Measurements from ENCODE around the gene TPM2. TPM values are rescaled to one million over a fixed set of nuclear protein-coding genes. Genes with fewer than 3 reads are reported as not detected.
A peak's percentile ranks its signal among the peaks of the same experiment; 100 is the strongest.

The TPM2 gene
- total RNA-seq, 1 experiment from 2014 or later: 138 TPM

- BruUV-seq (replicated peaks): TSS peak; percentile 80
- intact Hi-C loops (cut with micrococcal nuclease; ENCODE audit: unreplicated experiment): no loop called here
- peak within 1 kb of the TSS; percentile 84 for H3K4me3 Mint-ChIP-seq (ENCODE audit: low read depth, unreplicated experiment)
- no peaks in the 10 kb centered on the region for H3K9me3 Mint-ChIP-seq (ENCODE audit: low read depth, unreplicated experiment)
- H3K27me3 Mint-ChIP-seq (ENCODE audit: unreplicated experiment): no peaks in the 10 kb centered on the region
- CTCF ChIA-PET: interaction anchor here (0.5 to 2.2 kb wide), 8 partner anchors 11 to 1610 kb away, joined by 3 to 12 read pairs (median 4); partner anchors contain the start of genes CREB3, HINT2 and TLN1
- H3K36me3 Mint-ChIP-seq (ENCODE audit: insufficient read depth, unreplicated experiment): peaks cover 31% of the 10 kb centered on the region
- H3K4me1 Mint-ChIP-seq (ENCODE audit: low read depth, unreplicated experiment): peaks cover 20% of the 10 kb centered on the region
- TF ChIP-seq, protein P1, sequence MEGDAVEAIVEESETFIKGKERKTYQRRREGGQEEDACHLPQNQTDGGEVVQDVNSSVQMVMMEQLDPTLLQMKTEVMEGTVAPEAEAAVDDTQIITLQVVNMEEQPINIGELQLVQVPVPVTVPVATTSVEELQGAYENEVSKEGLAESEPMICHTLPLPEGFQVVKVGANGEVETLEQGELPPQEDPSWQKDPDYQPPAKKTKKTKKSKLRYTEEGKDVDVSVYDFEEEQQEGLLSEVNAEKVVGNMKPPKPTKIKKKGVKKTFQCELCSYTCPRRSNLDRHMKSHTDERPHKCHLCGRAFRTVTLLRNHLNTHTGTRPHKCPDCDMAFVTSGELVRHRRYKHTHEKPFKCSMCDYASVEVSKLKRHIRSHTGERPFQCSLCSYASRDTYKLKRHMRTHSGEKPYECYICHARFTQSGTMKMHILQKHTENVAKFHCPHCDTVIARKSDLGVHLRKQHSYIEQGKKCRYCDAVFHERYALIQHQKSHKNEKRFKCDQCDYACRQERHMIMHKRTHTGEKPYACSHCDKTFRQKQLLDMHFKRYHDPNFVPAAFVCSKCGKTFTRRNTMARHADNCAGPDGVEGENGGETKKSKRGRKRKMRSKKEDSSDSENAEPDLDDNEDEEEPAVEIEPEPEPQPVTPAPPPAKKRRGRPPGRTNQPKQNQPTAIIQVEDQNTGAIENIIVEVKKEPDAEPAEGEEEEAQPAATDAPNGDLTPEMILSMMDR (IDR thresholded peaks at IDR 0.05; ENCODE audit: unreplicated experiment): peak; percentile 62
- DNase-seq: peak; percentile 80
- peak within 1 kb of the TSS; percentile 100 for H3K27ac Mint-ChIP-seq (ENCODE audit: unreplicated experiment)
Observed at GRCh38 chr9:35658137-35658967, 31.4 kb downstream of the TPM2 start, which contains the start of gene CCDC107. CCDC107 (plus strand) TSS chr9:35658292; CDS start chr9:35658380, 88 bp downstream.

DNA sequence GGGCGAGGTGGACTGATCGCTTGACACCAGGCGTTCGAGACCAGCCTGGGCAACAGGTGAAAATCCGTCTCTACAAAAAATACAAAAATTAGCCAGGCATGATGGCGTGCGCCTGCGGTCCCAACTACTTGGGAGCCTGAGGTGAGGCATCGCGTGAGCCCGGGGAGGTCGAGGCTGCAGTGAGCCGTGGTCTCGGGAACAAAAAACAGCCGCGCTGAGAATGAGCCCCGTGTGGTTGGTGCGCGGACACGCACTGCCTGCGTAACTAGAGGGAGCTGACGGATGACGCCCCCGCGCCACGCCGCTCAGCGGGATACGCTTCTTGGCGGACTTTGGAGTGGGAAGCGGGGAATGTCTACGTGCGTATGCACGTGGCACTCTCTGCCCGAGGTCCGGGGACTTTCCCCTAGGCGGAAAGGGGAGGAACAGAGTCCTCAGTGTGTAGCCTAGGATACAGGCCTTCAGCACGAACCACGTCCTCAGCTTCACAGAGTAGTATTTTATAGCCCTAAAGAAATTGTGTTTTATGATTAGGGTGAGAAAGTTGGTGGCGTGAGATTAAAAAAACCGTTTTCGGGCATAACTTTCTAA is 32.1 kb downstream of the TPM2 start, which contains the start of gene RMRP:
RMRP (minus strand) TSS at position 474 of the 591 bp plus-strand sequence.
- Mint-ChIP-seq H3K9me3 (ENCODE audit: low read depth, unreplicated experiment) (no peaks in the 10 kb centered on the region), H3K27ac (ENCODE audit: unreplicated experiment) (peak within 1 kb of the TSS; percentile 100), H3K4me1 (ENCODE audit: low read depth, unreplicated experiment) (peaks cover 14% of the 10 kb centered on the region), H3K4me3 (ENCODE audit: low read depth, unreplicated experiment) (peak within 1 kb of the TSS; percentile 84), H3K36me3 (ENCODE audit: insufficient read depth, unreplicated experiment) (peaks cover 31% of the 10 kb centered on the region), H3K27me3 (ENCODE audit: unreplicated experiment) (no peaks in the 10 kb centered on the region)
- peak; percentile 94 for DNase-seq
- intact Hi-C loops (cut with micrococcal nuclease; ENCODE audit: unreplicated experiment): no loop called here
- CTCF ChIA-PET: interaction anchor here (0.5 to 2.2 kb wide), 8 partner anchors 11 to 1610 kb away, joined by 3 to 12 read pairs (median 4); partner anchors contain the start of genes CREB3, HINT2 and TLN1
- TF ChIP-seq, protein P1 (IDR thresholded peaks at IDR 0.05; ENCODE audit: unreplicated experiment): peak; percentile 24
- no TSS peak for BruUV-seq (replicated peaks)

GRCh38 chr9:35656831-35657545 is 32.7 kb downstream of the TPM2 start:
- H3K4me1 Mint-ChIP-seq (ENCODE audit: low read depth, unreplicated experiment): peaks cover 8% of the 10 kb centered on the region
- TF ChIP-seq, protein P1 (IDR thresholded peaks at IDR 0.05; ENCODE audit: unreplicated experiment): no peak

DNA sequence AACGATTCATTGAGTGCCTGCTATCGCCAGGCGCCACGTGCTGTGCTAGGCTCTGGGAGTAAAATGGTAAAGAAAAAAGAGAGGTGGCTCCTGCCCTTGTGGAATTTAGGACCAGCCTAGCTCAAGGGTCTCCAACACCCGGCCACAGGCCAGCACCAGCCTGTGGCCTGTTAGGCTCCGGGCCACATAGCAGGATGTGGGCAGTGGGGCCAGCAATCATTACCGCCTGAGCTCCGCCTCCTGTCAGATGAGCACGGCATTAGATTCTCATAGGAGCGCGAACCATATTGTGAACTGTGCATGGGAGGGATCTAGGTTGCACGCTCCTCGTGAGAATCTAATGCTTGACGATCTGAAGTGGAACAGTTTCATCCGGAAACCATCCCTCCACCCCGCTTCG is 33.4 kb downstream of the TPM2 start:
- TF ChIP-seq, protein P1 (IDR thresholded peaks at IDR 0.05; ENCODE audit: unreplicated experiment): no peak
- no TSS peak for BruUV-seq (replicated peaks)
- Mint-ChIP-seq H3K36me3 (ENCODE audit: insufficient read depth, unreplicated experiment) (peaks cover 31% of the 10 kb centered on the region), H3K27me3 (ENCODE audit: unreplicated experiment) (no peaks in the 10 kb centered on the region), H3K9me3 (ENCODE audit: low read depth, unreplicated experiment) (no peaks in the 10 kb centered on the region), H3K4me1 (ENCODE audit: low read depth, unreplicated experiment) (peaks cover 8% of the 10 kb centered on the region), H3K27ac (ENCODE audit: unreplicated experiment) (peak overlapping the region; percentile 100), H3K4me3 (ENCODE audit: low read depth, unreplicated experiment) (no peak overlapping the region)
- CTCF ChIA-PET: no interaction called here
- intact Hi-C loops (cut with micrococcal nuclease; ENCODE audit: unreplicated experiment): no loop called here
- DNase-seq: no peak

More at GRCh38 chr9:35656831-35657545, 32.7 kb downstream of the TPM2 start:
- H3K27ac Mint-ChIP-seq (ENCODE audit: unreplicated experiment): peak overlapping the region; percentile 100
- peak overlapping the region; percentile 84 for H3K4me3 Mint-ChIP-seq (ENCODE audit: low read depth, unreplicated experiment)
- BruUV-seq (replicated peaks): no TSS peak
- peaks cover 31% of the 10 kb centered on the region for H3K36me3 Mint-ChIP-seq (ENCODE audit: insufficient read depth, unreplicated experiment)
- no peaks in the 10 kb centered on the region for H3K9me3 Mint-ChIP-seq (ENCODE audit: low read depth, unreplicated experiment)
- no peaks in the 10 kb centered on the region for H3K27me3 Mint-ChIP-seq (ENCODE audit: unreplicated experiment)
- no peak for DNase-seq
- CTCF ChIA-PET: interaction anchor here (0.6 to 2.2 kb wide), 5 partner anchors 39 to 214 kb away, joined by 3 to 12 read pairs (median 3); partner anchors contain the start of genes CREB3, HINT2 and TLN1
- intact Hi-C loops (cut with micrococcal nuclease; ENCODE audit: unreplicated experiment): no loop called here
